Peyer's patch (tissue), 4 donors: ENCODE measurements around the gene UTP20. TPM values are rescaled to one million over a fixed set of nuclear protein-coding genes. Genes with fewer than 3 reads are reported as not detected.

ENCODE experiments used
- DNase-seq, 3 donors: peaks; one replicate each; pipeline ENCODE4 v3.0.0-alpha.2; 2017 to 2019
- H3K27ac ChIP-seq, 4 donors: fragments of 200-600 bp; sonication (generic); one replicate each; pipeline ENCODE4 v1.5.1; 2016 to 2019
- H3K27me3 ChIP-seq, 2 donors: fragments of 200-600 bp; sonication (generic); one replicate each; pipeline ENCODE4 v1.5.1; 2019
- H3K36me3 ChIP-seq, 3 donors: fragments of 200-600 bp; sonication (generic); one replicate each; pipeline ENCODE4 v1.5.1; 2016 to 2019
- H3K4me1 ChIP-seq, 4 donors: fragments of 200-600 bp; sonication (generic); one replicate each; pipeline ENCODE4 v1.5.1; 2016 to 2019
- H3K4me3 ChIP-seq, 4 donors: fragments of 200-600 bp; sonication (generic); 1 replicate in 3 of 4; 2 replicates in 1 of 4; pipeline ENCODE4 v1.5.1; 2016 to 2019; ENCODE audit warnings: mild to moderate bottlenecking in 1 of 4
- H3K9me3 ChIP-seq, 4 donors: fragments of 200-600 bp; sonication (generic); one replicate each; pipeline ENCODE4 v1.5.1; 2016 to 2019; ENCODE audit warnings: mild to moderate bottlenecking in 1 of 4
- CTCF ChIP-seq, 6 experiments: fragments of 450-650 bp in 4 of 6; fragments of 200-600 bp in 2 of 6; sonication (generic) in 1 of 6; IDR thresholded peaks; one replicate each; pipeline ENCODE4 v1.5.1; 2017 to 2019; ENCODE audit warnings: antibody characterized with exemption in 6 of 6, mild to moderate bottlenecking in 3 of 6, moderate library complexity in 1 of 6
- POLR2A ChIP-seq, 2 donors: fragments of 450-650 bp; IDR thresholded peaks; one replicate each; pipeline ENCODE4 v1.5.1; 2017; ENCODE audit warnings: antibody characterized with exemption in 2 of 2, mild to moderate bottlenecking in 2 of 2, moderate library complexity in 2 of 2
- total RNA-seq, 4 donors: library from RNA; depleted of rRNA; stranded (reverse); fragments of >200 nt; gene quantifications; one replicate each; pipeline ENCODE4 v1.1.0, GENCODE V29; 2016

UTP20 gene
- total RNA-seq, 4 donors from 2014 or later = 3.7 to 14.9 (median 5.5) TPM

GRCh38 chr12:101238800-101239329 is 41.0 kb upstream of the UTP20 start:
- TF ChIP-seq POLR2A (IDR thresholded peaks at IDR 0.05) (no peak), CTCF (IDR thresholded peaks at IDR 0.05) (no peak)
- Histone ChIP-seq H3K4me1 (no peaks in the 10 kb centered on the region), H3K9me3 (no peaks in the 10 kb centered on the region), H3K27me3 (no peaks in the 10 kb centered on the region), H3K27ac (no peak overlapping the region), H3K4me3 (no peak overlapping the region), H3K36me3 (no peaks in the 10 kb centered on the region)
- DNase-seq = no peak

- no peak for DNase-seq
- Histone ChIP-seq H3K4me1 (no peaks in the 10 kb centered on the region), H3K9me3 (no peaks in the 10 kb centered on the region), H3K36me3 (no peaks in the 10 kb centered on the region), H3K4me3 (no peak overlapping the region), H3K27me3 (no peaks in the 10 kb centered on the region), H3K27ac (no peak overlapping the region)
- no peak for TF ChIP-seq POLR2A (IDR thresholded peaks at IDR 0.05)
- TF ChIP-seq CTCF (IDR thresholded peaks at IDR 0.05) = no peak
These were observed 36.8 kb upstream of the UTP20 start for GRCh38 chr12:101243074-101243473.

GRCh38 chr12:101243616-101244015 is 36.3 kb upstream of the UTP20 start:
- TF ChIP-seq CTCF (IDR thresholded peaks at IDR 0.05) (no peak), POLR2A (IDR thresholded peaks at IDR 0.05) (no peak)
- H3K9me3 ChIP-seq = no peaks in the 10 kb centered on the region
- no peak overlapping the region for H3K27ac ChIP-seq
- no peaks in the 10 kb centered on the region for H3K36me3 ChIP-seq
- DNase-seq = no peak
- H3K4me3 ChIP-seq = no peak overlapping the region
- H3K27me3 ChIP-seq = no peaks in the 10 kb centered on the region
- no peaks in the 10 kb centered on the region for H3K4me1 ChIP-seq

GRCh38 chr12:101256266-101256665 is 23.6 kb upstream of the UTP20 start:
- no peak for DNase-seq
- no peaks in the 10 kb centered on the region for H3K36me3 ChIP-seq
- H3K4me3 ChIP-seq = no peak overlapping the region
- TF ChIP-seq POLR2A (IDR thresholded peaks at IDR 0.05) = no peak
- no peak for TF ChIP-seq CTCF (IDR thresholded peaks at IDR 0.05)
- no peak overlapping the region for H3K27ac ChIP-seq
- H3K27me3 ChIP-seq = no peaks in the 10 kb centered on the region
- H3K9me3 ChIP-seq = no peaks in the 10 kb centered on the region
- H3K4me1 ChIP-seq = no peaks in the 10 kb centered on the region

GRCh38 chr12:101257357-101257756 is 22.5 kb upstream of the UTP20 start:
- TF ChIP-seq POLR2A (IDR thresholded peaks at IDR 0.05) (no peak), CTCF (IDR thresholded peaks at IDR 0.05) (no peak)
- Histone ChIP-seq H3K36me3 (no peaks in the 10 kb centered on the region), H3K4me1 (no peaks in the 10 kb centered on the region), H3K4me3 (no peak overlapping the region), H3K27me3 (no peaks in the 10 kb centered on the region), H3K9me3 (no peaks in the 10 kb centered on the region), H3K27ac (no peak overlapping the region)
- no peak for DNase-seq

GRCh38 chr12:101267111-101267510 is 12.8 kb upstream of the UTP20 start:
- no peaks in the 10 kb centered on the region for H3K9me3 ChIP-seq
- H3K36me3 ChIP-seq = no peaks in the 10 kb centered on the region
- TF ChIP-seq CTCF (IDR thresholded peaks at IDR 0.05) = no peak
- TF ChIP-seq POLR2A (IDR thresholded peaks at IDR 0.05) = no peak
- no peak overlapping the region for H3K27ac ChIP-seq
- H3K27me3 ChIP-seq = no peaks in the 10 kb centered on the region
- H3K4me1 ChIP-seq = no peaks in the 10 kb centered on the region
- DNase-seq = no peak
- H3K4me3 ChIP-seq = no peak overlapping the region
